NCI-H2171 treated with DMSO at 0.1 percent for 48 hours (cell line): ENCODE measurements around the gene ATP8B2.
"Not testable (repeated sequence)": the region's sequence is repeated elsewhere in the genome, so short reads cannot be mapped to it uniquely, and the experiment has no call there.

Experiments
- DNase-seq: peaks from one replicate; lab custom pipeline; 2025; lab: John Stamatoyannopoulos, UW

Gene ATP8B2

GRCh38 chr1:154325583-154326545 lies 539 bp downstream of the ATP8B2 start:
- peak; percentile 35 for DNase-seq

GRCh38 chr1:154326546-154327465 lies 1.5 kb downstream of the ATP8B2 start:
- DNase-seq: no peak

- DNase-seq: peak; percentile 75
Observed at GRCh38 chr1:154327466-154328317, 2.4 kb downstream of the ATP8B2 start.

GRCh38 chr1:154328318-154329151 lies 3.2 kb downstream of the ATP8B2 start:
- peak; percentile 67 for DNase-seq

GRCh38 chr1:154329152-154329521 lies 3.8 kb downstream of the ATP8B2 start:
- DNase-seq: peak; percentile 57

- peak; percentile 71 for DNase-seq
Observed at GRCh38 chr1:154329551-154330131, 4.3 kb downstream of the ATP8B2 start.

GRCh38 chr1:154330669-154331068 lies 5.3 kb downstream of the ATP8B2 start:
- DNase-seq: no peak

GRCh38 chr1:154334079-154335024 lies 9.0 kb downstream of the ATP8B2 start:
- no peak for DNase-seq

- peak; percentile 75 for DNase-seq
Observed at GRCh38 chr1:154335025-154335714, 9.8 kb downstream of the ATP8B2 start.

GRCh38 chr1:154337253-154337894 lies 12.0 kb downstream of the ATP8B2 start:
- DNase-seq: no peak

- no peak for DNase-seq
Observed at GRCh38 chr1:154338875-154339274, 13.6 kb downstream of the ATP8B2 start.

GRCh38 chr1:154341366-154341765 lies 16.0 kb downstream of the ATP8B2 start:
- DNase-seq: not testable (repeated sequence)

- no peak for DNase-seq
Observed at GRCh38 chr1:154342132-154342531, 16.8 kb downstream of the ATP8B2 start.

GRCh38 chr1:154342836-154343472 lies 17.6 kb downstream of the ATP8B2 start:
- no peak for DNase-seq

- no peak for DNase-seq
Observed at GRCh38 chr1:154344977-154345837, 19.9 kb downstream of the ATP8B2 start.

- no peak for DNase-seq
Observed at GRCh38 chr1:154346276-154346917, 21.1 kb downstream of the ATP8B2 start.
